GM13977 (cell line): ENCODE data around the gene UGT1A8.

ENCODE experiments used
- DNase-seq: peaks from one replicate; pipeline ENCODE4 v3.0.0; 2012; ENCODE audit warnings: low spot score
- in situ Hi-C: fragments of 300-500 bp; cut with MboI; formaldehyde crosslinking; loops from one replicate; pipeline ENCODE4 v1.12.0; 2022; ENCODE audit warnings: low sequenced_read_pairs, low pct_unique_long_range_greater_than_20kb, mixed read lengths, inconsistent platforms; ENCODE audit not compliant: unreplicated experiment
- TF ChIP-seq, protein P1 (sequence below): IDR thresholded peaks from 2 replicates; pipeline ENCODE4 v1.5.1; 2012; ENCODE audit warnings: mild to moderate bottlenecking, control low read depth; ENCODE audit not compliant: insufficient read depth; ENCODE audit errors: extremely low read depth, missing control alignments

UGT1A8 gene

GRCh38 chr2:233803292-233803911 is 186.0 kb downstream of the UGT1A8 start:
- in situ Hi-C loops: no loop called here
- DNase-seq: no peak
- TF ChIP-seq, protein P1, sequence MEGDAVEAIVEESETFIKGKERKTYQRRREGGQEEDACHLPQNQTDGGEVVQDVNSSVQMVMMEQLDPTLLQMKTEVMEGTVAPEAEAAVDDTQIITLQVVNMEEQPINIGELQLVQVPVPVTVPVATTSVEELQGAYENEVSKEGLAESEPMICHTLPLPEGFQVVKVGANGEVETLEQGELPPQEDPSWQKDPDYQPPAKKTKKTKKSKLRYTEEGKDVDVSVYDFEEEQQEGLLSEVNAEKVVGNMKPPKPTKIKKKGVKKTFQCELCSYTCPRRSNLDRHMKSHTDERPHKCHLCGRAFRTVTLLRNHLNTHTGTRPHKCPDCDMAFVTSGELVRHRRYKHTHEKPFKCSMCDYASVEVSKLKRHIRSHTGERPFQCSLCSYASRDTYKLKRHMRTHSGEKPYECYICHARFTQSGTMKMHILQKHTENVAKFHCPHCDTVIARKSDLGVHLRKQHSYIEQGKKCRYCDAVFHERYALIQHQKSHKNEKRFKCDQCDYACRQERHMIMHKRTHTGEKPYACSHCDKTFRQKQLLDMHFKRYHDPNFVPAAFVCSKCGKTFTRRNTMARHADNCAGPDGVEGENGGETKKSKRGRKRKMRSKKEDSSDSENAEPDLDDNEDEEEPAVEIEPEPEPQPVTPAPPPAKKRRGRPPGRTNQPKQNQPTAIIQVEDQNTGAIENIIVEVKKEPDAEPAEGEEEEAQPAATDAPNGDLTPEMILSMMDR: no peak

DNA sequence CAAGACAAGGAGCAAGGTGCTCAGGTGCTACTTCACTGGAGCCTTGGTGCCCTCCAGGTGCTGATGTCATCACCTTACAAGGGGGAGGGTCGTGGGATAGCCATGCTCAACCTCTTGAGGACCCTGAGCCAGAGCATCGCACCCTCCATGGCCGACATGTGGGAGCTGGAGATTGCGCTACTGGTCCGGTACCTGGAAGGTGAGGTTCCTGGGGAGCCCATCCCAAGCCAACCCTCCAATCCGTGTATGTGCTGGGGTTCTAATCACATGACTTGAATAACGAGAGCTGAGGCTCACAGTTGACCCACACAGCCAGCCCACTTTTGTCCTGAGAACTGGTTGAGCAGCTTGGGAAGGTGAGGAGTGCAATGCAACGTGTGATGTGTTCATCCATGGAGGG is 186.6 kb downstream of the UGT1A8 start:
- in situ Hi-C loops: no loop called here
- TF ChIP-seq, protein P1: no peak
- no peak for DNase-seq

DNA sequence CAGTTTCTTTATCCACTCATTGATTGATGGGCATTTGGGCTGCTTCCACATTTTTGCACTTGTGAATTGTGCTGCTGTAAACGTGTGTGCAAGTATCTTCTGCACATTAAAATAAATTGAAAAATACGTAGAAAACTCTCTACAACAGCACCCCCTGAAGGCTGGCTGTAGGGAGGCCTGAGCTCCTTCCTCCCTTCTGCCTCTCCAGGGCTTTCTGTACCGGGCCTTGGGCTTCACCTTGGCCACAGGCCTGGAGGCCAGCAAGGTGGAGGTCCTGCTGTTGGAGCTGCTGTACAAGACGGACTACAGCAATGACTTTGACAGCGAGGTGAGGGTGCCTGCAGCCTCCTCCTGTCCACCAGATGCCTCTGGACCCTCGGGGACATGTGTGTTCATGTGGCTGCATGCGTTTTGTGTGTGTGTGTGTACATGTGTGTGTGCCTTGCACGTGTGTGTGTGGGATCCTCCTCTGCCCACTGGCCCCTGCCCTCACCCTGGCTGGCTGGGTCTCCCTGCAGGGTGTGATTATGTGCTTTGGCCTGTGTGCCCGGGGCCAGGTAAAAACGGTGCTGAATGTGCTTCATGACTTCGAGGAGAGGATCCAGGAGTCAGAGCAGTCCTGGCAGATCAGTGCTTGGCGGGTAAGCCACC is 189.9 kb downstream of the UGT1A8 start:
- in situ Hi-C loops: no loop called here
- DNase-seq: no peak
- TF ChIP-seq, protein P1: peak; percentile 5

- TF ChIP-seq, protein P1: no peak
- in situ Hi-C loops: no loop called here
- DNase-seq: no peak
These were observed 190.8 kb downstream of the UGT1A8 start for GRCh38 chr2:233807966-233808935.

- DNase-seq: no peak
- in situ Hi-C loops: no loop called here
- TF ChIP-seq, protein P1: no peak
These were observed 193.0 kb downstream of the UGT1A8 start for GRCh38 chr2:233810385-233810784.

DNA sequence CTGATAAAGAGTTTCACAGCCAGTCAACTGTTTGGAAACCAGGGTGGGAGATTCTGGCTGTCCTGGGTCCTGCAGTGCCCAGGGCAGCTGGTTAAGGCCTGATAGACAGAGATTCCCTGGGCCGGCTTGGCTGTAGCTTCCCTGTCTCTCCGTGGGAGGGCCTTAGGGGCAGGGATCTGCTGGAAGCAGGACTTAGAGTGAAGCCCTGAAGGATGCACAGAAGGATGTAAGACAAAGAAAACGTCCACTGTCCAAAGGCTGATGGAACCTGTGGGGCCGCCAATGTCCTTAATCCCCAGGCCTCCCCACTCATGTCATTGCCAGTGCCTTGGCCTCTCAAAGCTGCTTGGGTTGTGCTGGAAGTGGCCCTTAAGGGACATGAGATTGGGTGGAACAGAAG is 193.7 kb downstream of the UGT1A8 start:
- TF ChIP-seq, protein P1: no peak
- in situ Hi-C loops: no loop called here
- DNase-seq: no peak
